Dermis blood vessel endothelial cell (primary cell): ENCODE measurements around the gene TTC34. TPM values are rescaled to one million over a fixed set of nuclear protein-coding genes. Genes with fewer than 3 reads are reported as not detected.
"Not testable (repeated sequence)": the region's sequence is repeated elsewhere in the genome, so short reads cannot be mapped to it uniquely, and the experiment has no call there.

Experiments
- DNase-seq: peaks from one replicate; pipeline ENCODE4 v3.0.0; 2010
- total RNA-seq: library from RNA; depleted of rRNA; stranded (reverse); fragments of >200 nt; gene quantifications from 2 replicates; pipeline ENCODE4 v1.2.3, GENCODE V29; 2014

Gene TTC34
- total RNA-seq, 1 donor from 2014 or later = under 0.01 TPM

DNA sequence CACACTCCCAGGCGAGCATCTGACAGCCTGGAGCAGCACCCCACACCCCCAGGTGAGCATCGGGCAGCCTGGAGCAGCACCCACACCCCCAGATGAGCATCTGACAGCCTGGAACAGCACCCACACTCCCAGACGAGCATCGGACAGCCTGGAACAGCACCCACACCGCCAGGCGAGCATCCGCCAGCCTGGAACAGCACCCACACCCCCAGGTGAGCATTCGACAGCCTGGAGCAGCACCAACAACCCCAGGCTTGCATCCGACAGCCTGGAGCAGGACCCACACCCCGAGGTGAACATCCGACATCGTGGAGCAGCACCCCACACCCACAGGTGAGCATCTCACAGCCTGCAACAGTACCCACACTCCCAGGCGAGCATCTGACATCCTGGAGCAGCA lies 42.1 kb downstream of the TTC34 start:
- DNase-seq = not testable (repeated sequence)

DNA sequence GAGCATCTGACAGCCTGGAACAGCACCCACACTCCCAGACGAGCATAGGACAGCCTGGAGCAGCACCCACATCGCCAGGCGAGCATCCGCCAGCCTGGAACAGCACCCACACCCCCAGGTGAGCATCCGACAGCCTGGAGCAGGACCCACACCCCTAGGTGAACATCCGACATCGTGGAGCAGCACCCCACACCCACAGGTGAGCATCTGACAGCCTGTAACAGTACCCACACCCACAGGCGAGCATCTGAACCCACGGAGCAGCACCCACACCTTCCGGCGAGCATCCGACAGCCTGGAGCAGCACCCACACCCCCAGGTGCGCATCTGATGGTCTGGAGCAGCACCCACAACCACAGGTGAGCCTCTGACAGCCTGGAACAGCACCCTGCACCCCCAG lies 44.0 kb downstream of the TTC34 start:
- not testable (repeated sequence) for DNase-seq

DNA sequence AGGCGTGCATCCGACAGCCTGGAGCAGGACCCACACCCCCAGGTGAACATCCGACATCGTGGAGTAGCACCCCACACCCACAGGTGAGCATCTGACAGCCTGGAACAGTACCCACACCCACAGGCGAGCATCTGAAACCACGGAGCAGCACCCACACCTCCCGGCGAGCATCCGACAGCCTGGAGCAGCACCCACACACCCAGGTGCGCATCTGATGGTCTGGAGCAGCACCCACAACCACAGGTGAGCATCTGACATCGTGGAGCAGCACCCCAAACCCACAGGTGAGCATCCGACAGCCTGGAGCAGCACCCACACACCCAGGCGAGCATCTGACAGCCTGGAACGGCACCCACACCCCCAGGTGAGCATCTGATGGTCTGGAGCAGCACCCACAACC lies 46.1 kb downstream of the TTC34 start:
- DNase-seq = not testable (repeated sequence)

DNA sequence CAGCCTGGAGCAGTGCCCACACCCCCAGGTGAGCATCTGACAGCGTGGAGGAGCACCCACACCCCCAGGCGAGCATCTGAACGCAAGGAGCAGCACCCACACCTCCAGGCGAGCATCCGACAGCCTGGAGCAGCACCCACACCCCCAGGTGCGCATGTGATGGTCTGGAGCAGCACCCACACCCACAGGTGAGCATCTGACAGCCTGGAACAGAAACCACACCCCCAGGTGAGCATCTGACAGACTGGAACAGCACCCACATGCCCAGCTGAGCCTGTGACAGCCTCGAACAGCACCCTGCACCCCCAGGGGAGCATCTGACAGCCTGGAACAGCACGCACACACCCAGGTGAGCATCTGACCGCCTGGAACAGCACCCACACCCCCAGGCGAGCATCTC lies 46.9 kb downstream of the TTC34 start:
- DNase-seq = not testable (repeated sequence)

DNA sequence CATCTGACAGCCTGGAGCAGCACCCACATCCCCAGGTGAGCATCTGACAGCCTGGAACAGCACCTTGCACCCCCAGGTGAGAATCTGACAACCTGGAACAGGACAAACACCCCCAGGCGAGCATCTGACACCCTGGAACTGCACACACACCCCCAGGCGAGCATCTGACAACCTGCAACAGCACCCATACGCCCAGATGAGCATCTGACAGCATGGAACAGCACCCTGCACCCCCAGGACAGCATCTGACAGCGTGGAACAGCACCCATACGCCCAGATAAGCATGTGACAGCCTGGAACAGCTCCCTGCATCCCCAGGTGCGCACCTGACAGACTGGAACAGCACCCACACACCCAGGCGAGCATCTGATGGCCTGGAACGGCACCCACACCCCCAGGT lies 49.0 kb downstream of the TTC34 start:
- not testable (repeated sequence) for DNase-seq

DNA sequence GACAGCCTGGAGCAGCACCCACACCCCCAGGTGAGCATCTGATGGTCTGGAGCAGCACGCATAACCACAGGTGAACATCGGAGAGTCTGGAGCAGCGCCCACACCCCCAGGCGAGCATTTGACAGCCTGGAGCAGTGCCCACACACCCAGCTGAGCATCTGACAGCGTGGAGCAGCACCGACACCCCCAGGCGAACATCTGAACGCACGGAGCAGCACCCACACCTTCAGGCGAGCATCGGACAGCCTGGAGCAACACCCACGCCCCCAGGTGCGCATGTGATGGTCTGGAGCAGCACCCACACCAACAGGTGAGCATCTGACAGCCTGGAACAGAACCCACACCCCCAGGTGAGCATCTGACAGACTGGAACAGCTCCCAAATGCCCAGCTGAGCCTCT lies 49.6 kb downstream of the TTC34 start:
- DNase-seq = not testable (repeated sequence)

DNA sequence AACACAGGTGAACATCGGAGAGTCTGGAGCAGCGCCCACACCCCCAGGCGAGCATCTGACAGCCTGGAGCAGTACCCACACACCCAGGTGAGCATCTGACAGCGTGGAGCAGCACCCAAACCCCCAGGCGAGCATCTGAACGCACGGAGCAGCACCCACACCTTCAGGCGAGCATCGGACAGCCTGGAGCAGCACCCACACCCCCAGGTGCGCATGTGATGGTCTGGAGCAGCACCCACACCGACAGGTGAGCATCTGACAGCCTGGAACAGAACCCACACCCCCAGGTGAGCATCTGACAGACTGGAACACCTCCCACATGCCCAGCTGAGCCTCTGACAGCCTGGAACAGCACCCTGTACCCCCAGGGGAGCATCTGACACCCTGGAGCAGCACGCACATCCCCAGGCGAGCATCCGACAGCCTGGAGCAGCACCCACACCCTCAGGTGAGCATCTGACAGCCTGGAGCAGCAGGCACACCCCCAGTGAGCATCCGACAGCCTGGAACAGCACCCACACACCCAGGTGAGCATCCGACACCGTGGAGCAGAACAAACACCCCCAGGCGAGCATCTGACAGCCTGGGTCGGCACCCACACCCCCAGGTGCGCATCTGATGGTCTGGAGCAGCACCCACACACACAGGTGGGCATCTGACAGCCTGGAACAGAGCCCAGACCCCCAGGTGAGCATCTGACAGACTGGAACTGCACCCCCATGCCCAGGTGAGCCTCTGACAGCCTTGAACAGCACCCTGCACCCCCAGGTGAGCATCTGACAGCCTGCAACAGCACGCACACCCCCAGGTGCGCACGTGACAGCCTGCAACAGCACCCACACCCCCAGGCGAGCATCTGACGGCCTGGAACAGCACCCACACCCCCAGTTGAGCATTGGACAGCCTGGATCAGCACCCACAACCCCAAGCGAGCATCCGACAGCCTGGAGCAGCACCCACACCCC lies 50.4 kb downstream of the TTC34 start:
- DNase-seq = not testable (repeated sequence)

DNA sequence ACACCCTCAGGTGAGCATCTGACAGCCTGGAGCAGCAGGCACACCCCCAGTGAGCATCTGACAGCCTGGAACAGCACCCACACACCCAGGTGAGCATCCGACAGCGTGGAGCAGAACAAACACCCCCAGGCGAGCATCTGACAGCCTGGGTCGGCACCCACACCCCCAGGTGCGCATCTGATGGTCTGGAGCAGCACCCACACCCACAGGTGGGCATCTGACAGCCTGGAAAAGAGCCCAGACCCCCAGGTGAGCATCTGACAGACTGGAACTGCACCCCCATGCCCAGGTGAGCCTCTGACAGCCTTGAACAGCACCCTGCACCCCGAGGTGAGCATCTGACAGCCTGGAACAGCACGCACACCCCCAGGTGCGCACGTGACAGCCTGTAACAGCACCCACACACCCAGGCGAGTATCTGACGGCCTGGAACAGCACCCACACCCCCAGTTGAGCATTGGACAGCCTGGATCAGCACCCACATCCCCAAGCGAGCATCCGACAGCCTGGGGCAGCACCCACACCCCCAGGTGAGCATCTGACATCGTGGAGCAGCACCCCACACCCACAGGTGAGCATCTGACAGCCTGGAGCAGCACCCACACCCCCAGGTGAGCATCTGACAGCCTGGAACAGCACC lies 51.3 kb downstream of the TTC34 start:
- not testable (repeated sequence) for DNase-seq

DNA sequence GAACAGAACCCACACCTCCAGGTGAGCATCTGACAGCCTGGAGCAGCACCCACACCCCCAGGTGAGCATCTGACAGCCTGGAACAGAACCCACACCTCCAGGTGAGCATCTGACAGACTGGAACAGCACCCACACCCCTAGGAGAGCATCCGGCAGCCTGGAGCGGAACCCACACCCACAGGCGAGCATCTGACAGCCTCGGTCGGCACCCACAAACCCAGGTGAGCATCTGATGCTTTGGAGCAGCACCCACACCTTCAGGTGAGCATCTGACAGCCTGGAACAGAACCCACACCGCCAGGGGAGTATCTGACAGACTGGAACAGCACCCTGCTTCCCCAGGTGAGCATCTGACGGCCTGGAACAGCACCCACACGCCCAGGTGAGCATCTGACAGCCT lies 52.9 kb downstream of the TTC34 start:
- not testable (repeated sequence) for DNase-seq

DNA sequence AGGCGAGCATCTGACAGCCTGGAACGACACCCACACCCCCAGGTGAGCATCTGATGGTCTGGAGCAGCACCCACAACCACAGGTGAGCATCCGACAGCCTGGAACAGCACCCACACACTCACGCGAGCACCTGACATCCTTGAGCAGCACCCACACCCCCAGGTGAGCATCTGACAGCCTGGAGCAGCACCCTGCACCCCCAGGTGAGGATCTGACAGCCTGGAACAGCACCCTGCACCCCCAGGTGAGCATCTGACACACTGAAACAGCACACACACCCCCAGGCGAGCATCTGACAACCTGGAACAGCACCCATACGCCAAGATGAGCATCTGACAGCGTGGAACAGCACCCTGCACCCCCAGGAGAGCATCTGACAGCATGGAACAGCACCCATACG lies 106.7 kb downstream of the TTC34 start:
- not testable (repeated sequence) for DNase-seq

DNA sequence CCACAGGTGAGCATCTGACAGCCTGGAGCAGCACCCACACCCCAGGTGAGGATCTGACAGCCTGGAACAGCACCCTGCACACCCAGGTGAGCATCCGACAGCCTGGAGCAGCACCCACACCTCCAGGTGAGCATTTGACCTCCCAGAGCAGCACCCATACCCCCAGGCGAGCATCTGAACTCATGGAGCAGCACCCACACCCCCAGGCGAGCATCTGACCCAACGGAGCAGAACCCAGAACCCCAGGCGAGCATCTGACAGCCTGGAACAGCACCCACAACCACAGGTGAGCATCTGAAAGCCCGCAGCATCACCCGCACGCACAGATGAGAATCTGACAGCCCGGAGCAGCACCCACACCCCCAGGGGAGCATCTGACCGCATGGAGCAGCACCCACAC lies 111.3 kb downstream of the TTC34 start:
- not testable (repeated sequence) for DNase-seq

DNA sequence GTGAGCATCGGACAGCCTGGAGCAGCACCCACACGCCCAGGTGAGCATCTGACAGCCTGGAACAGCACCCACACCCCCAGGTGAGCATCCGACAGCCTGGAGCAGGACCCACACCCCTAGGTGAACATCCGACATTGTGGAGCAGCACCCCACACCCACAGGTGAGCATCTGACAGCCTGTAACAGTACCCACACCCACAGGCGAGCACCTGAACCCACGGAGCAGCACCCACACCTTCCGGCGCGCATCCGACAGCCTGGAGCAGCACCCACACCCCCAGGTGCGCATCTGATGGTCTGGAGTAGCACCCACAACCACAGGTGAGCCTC lies 113.2 kb downstream of the TTC34 start:
- not testable (repeated sequence) for DNase-seq

DNA sequence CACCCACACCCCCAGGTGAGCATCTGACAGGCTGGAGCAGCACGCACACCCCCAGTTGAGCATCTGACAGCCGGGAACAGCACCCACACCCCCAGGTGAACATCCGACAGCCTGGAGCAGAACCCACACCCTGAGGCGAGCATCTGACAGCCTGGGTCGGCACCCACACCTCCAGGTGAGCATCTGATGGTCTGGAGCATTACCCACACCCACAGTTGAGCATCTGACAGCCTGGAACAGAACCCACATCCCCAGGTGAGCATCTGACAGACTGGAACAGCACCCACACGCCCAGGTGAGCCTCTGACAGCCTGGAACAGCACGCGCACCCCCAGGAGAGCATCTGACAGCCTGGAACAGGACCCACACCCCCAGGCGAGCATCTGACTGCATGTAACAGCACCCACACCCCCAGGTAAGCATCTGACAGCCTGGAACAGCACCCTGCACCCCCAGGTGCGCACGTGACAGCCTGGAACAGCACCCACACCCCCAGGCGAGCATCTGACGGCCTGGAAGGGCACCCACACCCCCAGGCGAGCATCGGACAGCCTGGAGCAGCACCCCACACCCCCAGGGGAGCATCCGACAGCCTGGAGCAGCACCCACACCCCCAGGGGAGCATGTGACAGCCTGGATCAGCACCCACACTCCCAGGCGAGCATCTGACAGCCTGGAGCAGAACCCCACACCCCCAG lies 113.7 kb downstream of the TTC34 start:
- not testable (repeated sequence) for DNase-seq

DNA sequence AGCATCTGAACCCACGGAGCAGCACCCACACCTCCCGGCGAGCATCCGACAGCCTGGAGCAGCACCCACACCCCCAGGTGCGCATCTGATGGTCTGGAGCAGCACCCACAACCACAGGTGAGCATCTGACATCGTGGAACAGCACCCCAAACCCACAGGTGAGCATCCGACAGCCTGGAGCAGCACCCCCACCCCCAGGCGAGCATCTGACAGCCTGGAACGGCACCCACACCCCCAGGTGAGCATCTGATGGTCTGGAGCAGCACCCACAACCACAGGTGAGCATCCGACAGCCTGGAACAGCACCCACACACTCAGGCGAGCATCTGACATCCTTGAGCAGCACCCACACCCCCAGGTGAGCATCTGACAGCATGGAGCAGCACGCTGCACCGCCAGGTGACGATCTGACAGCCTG lies 114.3 kb downstream of the TTC34 start:
- not testable (repeated sequence) for DNase-seq

DNA sequence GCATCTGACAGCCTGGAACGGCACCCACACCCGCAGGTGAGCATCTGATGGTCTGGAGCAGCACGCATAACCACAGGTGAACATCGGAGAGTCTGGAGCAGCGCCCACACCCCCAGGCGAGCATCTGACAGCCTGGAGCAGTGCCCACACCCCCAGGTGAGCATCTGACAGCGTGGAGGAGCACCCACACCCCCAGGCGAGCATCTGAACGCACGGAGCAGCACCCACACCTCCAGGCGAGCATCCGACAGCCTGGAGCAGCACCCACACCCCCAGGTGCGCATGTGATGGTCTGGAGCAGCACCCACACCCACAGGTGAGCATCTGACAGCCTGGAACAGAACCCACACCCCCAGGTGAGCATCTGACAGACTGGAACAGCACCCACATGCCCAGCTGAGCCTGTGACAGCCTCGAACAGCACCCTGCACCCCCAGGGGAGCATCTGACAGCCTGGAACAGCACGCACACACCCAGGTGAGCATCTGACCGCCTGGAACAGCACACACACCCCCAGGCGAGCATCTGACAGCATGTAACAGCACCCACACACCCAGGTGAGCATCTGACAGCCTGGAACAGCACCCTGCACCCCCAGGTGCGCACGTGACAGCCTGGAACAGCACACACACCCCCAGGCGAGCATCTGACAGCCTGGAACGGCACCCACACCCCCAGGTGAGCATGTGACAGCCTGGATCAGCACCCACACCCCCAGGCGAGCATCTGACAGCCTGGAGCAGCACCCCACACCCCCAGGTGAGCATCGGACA lies 115.2 kb downstream of the TTC34 start:
- not testable (repeated sequence) for DNase-seq

DNA sequence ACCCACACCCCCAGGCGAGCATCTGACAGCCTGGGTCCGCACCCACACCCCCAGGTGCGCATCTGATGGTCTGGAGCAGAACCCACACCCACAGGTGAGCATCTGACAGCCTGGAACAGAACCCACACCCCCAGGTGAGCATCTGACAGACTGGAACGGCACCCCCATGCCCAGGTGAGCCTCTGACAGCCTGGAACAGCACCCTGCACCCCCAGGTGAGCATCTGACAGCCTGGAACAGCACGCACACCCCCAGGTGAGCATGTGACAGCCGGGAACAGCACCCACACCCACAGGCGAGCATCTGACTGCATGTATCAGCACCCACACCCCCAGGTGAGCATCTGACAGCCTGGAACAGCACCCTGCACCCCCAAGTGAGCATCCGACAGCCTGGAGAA lies 115.8 kb downstream of the TTC34 start:
- not testable (repeated sequence) for DNase-seq

DNA sequence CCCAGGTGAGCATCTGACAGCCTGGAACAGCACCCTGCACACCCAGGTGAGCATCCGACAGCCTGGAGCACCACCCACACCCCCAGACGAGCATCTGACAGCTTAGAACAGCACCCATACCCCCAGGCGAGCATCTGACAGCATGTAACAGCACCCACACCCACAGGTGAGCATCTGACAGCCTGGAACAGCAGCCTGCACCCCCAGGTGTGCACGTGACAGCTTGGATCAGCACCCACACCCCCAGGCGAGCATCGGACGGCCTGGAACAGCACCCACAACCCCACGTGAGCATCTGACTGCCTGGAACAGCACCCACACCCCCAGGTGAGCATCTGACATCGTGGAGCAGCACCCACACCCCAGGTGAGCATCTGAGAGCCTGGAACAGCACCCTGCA lies 116.6 kb downstream of the TTC34 start:
- DNase-seq = not testable (repeated sequence)

DNA sequence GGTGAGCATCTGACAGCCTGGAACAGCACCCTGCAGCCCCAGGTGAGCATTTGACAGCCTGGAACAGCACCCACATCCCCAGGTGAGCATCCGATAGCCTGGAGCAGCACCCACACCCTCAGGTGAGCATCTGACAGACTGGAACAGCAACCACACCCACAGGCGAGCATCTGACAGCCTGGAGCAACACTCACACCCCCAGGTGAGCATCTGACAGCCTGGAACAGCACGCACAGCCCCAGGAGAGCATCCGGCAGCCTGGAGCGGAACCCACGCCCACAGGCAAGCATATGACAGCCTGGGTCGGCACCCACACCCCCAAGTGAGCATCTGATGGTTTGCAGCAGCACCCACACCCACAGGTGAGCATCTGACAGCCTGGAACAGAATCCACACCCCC lies 117.5 kb downstream of the TTC34 start:
- DNase-seq = peak; percentile 31

DNA sequence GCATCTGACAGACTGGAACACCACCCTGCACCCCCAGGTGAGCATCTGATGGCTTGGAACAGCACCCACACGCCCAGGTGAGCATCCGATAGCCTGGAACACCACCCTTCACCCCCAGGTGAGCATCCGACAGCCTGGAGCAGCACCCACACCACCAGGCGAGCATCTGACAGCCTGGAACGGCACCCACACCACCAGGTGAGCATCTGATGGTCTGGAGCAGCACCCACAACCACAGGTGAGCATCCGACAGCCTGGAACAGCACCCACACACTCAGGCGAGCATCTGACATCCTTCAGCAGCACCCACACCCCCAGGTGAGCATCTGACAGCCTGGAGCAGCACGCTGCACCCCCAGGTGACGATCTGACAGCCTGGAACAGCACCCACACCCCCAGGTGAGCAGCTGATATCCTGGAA lies 118.2 kb downstream of the TTC34 start:
- DNase-seq = not testable (repeated sequence)

DNA sequence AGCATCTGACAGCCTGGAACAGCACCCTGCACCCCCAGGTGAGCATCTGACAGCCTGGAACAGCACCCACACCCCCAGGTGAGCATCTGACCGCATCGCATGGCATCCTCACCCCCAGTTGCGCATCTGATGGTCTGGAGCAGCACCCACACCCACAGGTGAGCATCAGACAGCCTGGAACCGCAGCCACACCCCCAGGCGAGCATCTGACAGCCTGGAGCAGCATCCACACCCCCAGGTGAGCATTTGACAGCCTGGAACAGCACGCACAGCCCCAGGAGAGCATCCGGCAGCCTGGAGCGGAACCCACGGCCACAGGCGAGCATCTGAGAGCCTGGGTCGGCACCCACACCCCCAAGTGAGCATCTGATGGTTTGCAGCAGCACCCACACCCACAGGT lies 118.6 kb downstream of the TTC34 start:
- DNase-seq = not testable (repeated sequence)

DNA sequence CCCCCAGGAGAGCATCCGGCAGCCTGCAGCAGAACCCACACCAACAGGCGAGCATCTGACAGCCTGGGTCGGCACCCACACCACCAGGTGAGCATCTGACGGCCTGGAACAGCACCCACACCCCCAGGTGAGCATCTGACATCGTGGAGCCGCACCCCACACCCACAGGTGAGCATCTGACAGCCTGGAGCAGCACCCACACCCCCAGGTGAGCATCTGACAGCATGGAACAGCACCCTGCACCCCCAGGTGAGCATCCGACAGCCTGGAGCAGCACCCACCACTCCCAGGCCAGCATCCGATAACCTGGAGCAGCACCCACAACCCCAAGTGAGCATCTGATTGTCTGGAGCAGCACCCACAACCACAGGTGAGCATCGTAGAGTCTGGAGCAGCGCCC lies 124.8 kb downstream of the TTC34 start:
- DNase-seq = not testable (repeated sequence)

DNA sequence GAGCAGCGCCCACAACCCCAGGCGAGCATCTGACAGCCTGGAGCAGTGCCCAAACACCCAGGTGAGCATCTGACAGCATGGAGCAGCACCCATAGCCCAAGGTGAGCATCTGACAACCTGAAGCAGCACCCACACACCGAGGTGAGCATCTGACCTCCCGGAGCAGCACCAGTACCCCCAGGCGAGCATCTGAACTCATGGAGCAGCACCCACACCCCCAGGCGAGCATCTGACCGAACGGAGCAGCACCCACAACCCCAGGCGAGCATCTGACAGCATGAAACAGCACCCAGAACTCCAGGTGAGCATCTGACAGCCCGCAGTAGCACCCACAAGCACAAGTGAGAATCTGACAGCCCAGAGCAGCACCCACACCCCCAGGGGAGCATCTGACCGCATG lies 129.8 kb downstream of the TTC34 start:
- not testable (repeated sequence) for DNase-seq
